Measurements from ENCODE around the gene UBE2R2.
"Not testable (repeated sequence)": the region's sequence is repeated elsewhere in the genome, so short reads cannot be mapped to it uniquely, and the experiment has no call there.

The UBE2R2 gene

DNA sequence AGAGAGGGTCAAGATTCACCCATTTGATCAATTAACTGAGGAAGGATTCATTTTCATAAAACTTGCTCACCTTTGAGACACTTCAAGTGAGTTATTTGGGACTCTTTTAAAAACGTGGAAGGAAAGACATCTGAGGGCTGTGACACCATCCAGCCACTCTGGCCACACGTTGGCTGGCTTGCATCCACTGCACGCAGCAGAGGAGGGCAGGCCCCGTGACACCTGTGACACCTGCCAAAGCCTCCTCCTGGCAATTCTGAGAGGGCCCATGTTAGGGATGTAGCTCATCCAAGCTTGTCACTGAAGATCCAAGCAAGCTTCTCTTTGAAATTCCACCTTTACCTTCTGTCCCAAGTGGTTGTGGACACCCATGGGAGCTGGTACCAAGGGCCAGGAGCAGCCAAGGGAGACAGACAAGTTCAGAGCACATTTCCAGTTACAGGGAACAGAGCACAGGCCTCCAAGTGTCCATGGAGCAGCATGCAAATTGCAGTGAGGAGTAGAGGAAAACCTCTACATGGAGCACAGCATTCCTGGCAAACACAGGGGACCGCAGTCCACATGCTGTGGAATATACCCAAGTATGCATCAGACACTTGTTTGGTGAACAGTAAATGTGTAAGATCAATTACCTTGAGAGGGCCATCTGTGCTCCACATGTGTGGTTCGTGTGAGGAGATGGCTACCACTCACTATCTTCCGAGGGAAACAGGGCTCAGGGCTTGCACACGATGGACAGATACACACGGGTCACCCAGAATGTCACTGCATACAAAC is 16.8 kb upstream of the UBE2R2 start:
- no peak for DNase-seq

DNA sequence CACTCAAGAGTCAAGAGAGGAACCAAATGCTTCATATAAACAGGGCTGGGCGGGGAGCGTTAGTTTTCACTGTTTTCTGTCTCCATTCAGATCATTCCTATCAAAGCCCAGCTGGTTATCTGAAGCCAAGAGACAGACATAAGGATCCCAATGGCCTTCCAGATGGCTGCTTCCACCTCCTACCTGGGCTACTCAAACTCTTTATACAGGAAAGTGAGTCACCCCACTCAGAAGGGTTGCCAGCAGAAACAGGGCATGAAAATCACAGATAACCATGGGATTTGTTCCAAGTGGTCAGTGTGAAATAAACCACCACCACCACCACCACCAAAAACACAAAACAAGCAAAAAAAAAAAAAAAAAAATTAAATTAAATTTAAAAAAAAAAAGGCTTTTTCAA is 16.1 kb upstream of the UBE2R2 start:
- no peak for DNase-seq

DNA sequence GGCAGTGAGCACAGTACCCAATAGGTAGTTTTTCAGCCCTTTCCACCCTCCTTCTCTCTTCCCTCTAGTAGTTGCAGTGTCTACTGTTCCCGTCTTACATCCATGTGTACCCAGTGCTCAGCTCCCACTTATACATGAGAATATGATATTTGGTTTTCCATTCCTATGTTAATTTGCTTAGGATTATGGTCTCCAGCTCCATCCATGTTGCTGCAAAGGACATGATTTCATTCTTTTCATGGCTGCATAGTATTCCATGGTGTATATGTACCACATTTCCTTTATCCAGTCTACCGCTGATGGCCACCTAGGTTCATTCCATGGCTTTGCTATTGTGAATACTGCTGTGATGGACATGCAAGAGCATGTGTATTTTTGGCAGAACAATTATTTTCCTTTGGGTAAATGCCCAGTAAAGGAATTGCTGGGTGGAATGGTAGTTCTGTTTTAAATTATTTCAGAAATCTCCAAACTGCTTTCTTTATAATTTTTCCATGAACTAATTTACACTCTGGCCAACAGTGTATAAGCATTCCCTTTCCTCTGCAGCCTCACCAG is 14.9 kb upstream of the UBE2R2 start:
- DNase-seq = not testable (repeated sequence)

DNA sequence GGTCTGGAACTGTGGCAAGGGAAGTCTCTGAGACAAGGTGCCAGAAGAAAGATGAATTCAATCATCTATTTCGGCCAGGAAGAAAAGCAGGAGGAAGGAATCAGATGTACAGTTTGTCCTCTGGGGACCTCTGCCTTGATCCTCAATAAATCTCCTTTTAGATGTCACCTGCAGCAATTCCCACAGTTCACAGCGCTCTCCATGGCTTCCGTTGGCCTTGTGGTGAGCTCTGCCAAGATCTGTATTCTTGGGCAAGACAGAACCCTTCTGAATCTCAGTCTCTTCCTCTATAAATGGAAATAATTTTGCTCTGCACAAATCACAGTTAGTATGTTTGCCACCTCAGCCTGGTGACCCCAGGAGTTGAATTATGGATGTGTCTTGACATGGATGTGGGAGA is 12.8 kb upstream of the UBE2R2 start:
- DNase-seq = not testable (repeated sequence)

DNA sequence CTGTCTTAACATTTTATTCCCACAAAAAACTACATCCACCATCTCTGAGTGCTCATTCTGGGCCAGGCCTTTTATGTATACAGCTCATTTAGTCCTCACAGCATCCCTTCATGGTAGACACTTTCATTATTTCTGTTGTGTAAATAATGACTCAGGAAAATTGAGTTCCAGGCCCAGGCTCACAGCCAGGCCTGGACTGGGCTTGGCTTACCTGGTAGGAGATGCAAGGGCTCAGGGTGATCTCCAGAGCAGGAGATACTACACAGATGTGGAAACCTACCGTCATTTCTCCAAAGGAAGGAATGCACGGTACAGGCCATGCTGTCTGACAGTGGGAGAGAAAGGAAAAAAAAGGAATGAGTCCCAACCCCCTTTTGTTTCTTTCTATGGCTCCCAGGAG is 9.8 kb upstream of the UBE2R2 start:
- not testable (repeated sequence) for DNase-seq

DNA sequence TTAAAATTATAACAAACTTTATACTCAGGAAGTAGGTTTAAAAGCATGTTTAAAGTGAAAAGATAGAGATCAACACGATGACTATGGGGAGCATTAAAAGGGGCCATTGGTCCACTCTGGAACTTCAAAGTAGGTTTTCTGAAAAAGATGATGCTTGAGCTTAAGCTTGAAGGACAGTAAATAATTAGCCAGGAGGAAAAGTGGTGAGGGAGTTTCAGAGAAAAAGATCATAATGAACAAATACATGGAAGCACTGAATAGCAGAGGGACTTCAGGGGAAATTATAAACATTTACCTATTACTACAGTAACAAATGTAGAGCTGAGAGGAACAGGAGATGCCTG is 8.0 kb upstream of the UBE2R2 start:
- not testable (repeated sequence) for DNase-seq

DNA sequence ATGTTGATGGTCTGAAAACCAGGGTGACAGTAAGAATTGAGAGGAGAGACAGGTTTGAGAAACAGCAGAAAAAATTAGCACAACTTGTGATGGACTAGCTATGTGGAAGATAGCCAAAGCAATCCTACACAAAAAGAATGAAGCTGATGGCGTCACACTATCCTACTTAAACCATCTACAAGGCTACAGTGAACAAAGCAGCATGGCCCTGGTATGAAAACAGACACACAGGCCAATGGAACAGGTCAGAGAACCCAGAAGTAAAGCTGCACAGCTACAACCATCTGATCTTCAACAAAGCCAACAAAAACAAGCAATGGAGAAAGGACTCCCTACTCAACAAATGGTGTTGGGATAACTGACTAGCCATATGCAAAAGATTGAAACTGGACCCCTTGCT is 7.5 kb upstream of the UBE2R2 start:
- no peak for DNase-seq

DNA sequence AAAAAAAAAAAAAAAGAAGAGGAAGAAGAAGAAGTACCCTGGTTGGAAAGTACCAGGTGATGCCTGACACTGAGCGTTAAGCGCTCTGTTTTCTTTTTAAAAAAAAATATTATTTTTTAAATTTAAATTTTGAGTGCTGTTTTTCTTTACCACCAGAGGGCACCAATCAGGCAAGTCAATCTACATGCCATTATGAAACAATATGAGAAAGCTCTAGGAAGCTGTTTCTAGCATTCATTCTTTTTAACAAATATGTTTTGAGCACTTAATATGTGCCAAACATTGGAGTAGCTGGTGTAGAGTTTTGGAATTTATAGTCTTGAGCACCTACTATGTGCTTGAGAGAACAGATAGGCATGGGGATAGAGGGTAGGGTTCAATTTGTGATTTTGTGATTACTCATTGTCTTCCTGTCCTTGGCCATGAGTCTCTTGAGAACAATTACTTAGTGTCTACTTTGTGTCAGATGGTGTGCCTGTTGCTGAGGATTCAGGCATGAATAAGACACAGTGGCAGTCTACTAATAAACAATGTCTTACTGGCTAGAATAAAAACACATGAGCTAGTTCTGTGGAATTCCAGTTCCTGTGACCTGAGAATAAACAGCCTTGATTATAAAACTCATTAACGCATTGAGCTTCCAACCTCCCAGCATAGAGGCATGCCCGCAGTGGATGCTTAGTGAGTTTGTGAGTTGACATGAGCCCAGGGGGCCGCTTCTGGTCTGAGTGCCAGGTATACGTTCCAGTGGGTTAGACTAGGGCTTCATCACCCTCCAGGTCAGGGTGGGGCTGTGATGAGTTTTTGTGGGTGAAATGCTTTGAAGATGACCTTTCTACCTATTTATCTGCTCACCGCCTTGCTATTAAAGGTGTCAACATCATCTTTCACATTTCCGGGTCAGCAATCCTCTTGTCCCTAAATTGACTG is 3.0 kb upstream of the UBE2R2 start:
- DNase-seq = no peak

DNA sequence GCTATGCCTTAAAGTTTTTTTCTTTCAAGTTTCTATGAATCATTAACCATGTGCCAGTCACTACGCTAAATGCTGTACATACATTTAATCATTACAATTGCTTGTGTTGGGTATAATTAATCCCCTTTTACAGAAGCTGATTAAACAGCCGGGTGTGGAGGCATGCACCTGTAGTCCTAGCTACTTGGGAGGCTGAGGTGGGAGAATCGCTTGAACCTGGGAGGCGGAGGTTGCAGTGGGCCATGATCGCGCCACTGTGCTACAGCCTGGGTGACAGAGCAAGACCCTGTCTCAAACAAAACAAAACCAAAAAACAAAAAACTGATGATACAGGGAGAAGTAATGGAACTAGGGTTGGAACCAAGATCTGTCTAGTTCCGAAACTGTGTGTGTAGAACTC is 1.2 kb upstream of the UBE2R2 start:
- DNase-seq = no peak

DNA sequence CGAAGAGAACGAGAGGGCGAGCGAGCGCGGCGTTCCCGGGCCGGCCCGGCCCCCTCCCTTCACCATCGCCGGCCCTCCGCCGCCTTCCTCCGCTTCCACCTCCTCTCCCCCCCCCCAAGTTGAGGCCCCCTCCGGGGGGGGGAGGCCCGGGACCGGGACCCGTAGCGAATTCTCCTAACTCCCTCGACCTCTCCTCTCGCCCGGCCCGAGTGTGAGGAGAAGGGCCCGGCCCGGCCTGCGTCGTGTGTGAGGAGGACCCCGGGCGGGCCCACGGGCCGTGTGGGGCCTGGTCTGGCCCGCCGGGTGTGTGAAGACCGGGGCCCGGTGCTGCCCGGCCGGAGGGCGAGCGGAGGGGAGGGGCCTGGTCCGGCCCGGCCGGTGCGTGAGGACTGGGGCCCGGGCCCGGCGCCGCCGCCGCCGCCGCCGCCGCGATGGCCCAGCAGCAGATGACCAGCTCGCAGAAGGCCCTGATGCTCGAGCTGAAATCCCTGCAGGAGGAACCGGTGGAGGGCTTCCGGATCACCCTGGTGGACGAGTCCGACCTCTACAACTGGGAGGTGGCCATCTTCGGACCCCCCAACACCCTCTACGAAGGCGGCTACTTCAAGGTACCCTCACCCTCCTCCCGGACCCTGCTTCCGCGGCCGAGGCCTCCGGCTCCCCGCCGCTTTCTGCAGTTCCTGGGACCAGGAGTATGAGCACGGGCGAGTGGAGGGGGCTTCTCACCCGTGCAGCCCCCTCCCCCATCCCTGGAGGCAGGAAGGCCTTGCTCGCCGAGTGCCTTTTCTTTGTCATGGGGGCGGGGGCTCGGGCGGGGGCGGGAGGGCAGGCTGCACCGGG is 587 bp downstream of the UBE2R2 start:
- peak; percentile 47 for DNase-seq

DNA sequence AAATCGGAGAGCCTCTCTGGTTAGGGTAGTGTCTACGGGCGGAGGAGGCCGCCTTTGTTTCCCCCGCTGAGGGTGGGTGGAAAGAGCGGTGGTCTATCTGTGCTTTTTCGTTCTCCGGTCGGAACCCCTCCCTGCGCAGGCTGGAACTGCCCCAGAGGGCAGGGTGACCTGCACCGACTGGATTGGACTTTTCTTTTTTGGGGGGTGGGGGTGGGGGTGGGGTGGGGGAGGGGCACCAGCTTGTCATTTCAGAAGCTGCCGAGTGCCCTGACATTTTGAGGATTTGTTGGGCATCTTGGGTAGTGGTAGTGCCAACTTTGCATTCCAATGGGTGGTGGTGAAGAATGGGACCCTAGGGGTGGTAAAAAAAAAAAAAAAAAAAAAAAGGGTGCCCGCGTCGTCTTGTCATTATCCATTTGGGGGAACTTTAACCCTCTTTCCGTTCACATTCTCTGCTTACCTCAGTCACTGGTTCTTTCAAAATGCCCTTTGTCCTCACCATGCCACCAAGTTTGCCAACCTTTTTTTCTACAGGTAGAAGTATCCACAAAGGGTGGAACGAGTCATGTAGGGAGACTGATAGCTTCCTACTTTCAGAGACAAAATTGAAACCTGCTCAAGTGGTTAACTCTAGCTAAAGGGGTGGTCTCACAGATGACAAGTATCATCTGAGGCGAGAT is 1.3 kb downstream of the UBE2R2 start:
- no peak for DNase-seq

DNA sequence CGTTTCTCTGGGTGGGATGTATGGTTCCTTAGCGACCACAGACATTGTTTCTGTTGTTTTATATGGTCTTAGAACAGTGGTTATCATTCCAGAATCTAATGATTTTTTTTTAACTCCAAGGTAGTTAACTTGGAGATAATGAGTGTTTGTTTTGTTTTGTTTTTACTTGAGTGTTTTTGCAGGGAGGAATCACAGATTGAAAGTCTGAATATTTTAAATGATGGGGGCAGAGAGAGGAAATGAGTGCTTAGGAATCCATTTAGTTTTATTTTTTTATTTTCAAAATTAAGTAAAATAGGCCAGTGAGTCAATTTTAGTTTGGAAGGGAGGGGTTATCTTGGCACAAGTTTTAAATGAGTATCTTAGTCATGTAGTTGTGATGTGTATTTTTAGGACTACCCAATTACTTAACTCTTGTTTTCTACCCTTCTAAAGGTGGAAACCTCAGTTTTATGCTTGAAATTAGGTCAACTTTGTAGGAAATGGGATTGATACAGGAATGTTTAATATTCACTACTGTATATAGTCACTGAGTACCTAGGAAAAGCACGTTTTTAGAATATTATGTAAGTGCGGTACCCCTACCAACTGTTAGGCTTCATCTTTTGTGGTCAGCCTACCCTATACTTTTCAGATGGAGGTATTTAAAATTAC is 2.0 kb downstream of the UBE2R2 start:
- DNase-seq = no peak

DNA sequence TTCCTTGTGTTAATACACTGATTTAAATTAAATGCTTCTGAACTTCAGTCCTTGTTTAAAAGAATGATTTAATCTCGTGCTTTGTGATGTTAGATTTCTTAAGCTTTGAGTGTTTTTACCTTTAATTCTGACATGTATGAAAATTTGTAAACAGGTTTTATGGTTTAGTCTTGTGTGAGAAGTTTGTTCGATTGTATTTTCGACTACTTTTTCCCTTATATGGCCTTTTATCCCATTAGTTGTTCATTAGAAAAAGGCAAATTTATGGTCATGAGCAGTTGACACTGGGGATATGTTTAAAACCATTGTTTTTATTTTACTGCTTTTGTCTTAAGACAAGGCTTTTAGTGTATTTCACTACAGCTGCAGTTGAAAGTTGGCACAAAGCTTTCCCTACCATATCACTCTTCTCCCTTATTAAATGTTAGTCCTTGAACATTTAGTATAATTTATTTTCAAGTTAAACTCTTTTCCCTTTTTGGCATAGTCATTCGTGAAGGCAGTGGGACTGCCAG is 3.3 kb downstream of the UBE2R2 start:
- DNase-seq = no peak

DNA sequence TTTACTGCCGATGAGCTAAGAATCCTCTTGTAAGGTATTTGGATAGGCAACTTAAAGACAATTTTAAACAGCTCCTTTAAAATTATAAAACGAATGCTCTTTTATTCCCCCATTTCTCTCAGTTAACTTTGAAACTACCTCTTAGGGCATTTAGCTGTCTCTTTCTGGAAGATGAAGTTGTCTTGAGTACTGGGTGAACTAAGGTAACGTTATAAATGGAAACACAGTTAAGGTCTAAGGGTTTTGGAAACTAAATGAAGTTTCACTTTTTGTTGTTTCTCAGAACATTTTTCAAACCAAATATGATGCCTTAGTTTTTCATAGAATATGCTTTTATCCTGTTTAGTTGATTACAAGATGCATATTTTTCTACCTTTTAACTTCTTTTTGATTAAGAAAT is 6.8 kb downstream of the UBE2R2 start:
- no peak for DNase-seq

DNA sequence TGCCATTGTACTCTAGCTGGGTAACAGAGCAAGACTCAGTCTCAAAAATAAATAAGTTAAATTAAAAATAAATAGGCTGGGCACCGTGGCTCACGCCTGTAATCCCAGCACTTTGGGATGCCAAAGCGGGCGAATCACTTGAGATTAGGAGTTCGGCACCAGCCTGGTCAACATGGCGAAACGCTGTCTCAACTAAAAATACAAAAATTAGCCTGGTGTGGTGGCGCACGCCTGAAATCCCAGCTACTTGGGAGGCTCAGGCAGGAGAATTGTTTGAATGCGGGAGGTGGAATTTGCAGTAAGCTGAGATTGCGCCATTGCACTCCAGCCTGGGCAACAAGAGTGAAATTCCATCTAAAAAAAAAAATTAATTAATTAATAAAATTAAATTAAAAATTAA is 10.3 kb downstream of the UBE2R2 start:
- DNase-seq = not testable (repeated sequence)

DNA sequence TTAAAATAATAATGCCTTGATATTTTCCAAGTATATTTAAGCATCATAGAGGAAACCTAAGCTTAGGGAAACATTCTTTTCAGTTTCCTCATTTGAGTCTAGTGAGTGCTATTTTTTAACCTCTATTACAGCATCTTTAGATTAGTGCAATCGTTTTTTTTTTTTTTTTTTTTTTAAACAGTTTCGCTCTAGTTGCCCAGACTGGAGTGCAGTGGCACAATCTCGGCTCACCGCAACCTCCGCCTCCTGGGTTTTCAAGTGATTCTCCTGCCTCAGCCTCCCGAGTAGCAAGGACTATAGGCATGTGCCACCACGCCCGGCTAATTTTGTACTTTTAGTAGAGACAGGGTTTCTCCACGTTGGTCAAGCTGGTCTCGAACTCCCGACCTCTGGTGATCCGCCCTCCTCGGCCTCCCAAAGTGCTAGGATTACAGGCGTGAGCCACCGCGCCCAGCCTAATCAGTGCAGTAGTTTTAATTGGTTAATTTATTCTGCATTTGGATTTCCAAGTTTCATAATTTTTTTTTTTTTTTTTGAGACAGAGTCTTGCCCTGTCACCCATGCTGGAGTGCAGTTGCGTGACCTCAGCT is 12.8 kb downstream of the UBE2R2 start:
- DNase-seq = not testable (repeated sequence)

DNA sequence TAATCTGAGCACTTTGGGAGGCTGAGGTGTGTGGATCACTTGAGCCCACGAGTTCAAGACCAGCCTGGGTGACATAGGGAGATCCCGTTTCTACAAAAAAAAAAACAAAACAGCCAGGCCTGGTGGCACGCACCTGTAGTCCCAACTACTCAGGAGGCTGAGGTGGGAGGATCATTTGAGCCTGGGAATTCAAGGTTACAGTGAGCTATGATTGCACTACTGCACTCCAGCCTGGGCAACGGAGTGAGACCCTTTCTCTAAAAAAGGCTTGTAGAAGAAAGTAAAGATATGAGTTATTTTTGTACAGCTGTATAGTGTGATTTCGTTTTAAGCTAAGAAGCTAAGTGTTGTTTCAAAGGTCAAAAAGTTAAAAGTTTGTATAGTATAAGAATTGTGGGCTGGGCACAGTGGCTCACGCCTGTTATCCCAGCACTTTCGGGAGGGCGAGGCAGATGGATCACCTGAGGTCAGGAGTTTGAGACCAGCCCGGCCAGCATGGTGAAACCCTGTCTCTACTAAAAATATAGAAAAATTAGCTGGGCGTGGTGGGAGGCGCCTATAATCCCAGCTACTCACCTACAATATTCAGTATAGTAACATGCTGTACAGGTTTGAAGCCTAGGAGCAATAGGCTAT is 18.8 kb downstream of the UBE2R2 start:
- DNase-seq = no peak

DNA sequence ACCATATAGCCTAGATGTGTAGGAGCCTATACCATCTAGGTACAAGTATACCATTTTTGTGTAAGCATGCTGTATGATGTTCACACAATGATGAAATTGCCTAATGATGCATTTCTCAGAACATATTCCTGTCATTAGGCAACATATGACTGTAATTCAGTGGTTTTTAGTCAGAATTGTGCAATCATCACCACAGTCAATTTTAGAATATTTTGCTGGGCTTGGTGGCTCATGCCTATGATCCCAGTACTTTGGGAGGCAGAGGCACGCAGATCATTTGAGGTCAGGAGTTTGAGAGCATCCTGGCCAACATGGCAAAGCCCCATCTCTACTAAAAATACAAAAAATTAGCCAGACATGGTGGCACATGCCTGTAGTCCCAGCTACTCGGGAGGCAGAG is 19.3 kb downstream of the UBE2R2 start:
- DNase-seq = not testable (repeated sequence)

DNA sequence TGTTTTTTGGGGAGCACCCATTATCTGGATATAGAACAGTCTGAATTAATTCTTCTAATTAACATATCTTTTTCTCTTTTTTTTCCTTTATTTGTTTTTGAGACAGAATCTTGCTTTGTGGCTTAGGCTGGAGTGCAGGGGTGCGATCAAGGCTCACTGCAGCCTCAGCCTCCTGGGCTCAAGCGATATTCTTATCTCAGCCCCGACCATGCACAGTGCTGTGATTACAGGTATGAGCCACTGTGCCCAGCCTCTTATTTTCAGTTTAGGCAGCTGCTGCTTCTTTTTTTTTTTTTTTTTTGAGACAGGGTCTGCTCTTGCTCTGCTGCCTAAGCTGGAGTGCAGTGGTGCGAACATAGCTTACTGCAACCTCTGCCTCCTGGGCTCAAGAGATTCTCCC is 20.2 kb downstream of the UBE2R2 start:
- DNase-seq = no peak

DNA sequence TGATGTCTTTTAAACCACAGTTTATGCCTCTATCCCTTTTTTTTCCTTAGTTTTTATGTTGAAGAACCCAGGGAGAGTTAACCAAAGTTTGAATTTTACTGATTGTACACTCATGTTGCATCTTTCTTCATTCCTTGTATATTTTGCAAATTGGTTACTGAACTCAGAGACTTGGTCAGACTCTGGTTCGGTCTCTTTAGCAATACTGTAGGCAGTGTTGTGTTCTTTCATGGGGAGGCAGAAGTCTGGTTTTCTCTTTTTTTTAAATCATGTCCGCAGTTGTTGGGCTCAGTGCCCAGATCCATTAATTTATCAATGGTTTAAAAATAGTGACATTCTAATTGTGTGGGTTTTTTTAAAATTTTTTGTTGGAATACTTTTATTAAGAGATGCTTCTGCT is 23.4 kb downstream of the UBE2R2 start:
- no peak for DNase-seq

Measured in stimulated activated CD4-positive, alpha-beta T cell treated with anti-CD3 and anti-CD28 coated beads, Interleukin-4, amount 100 ng/mL, for 1 hour (primary cell).